ENCODE measurements around the gene RHOH. TPM values are rescaled to one million over a fixed set of nuclear protein-coding genes. Genes with fewer than 3 reads are reported as not detected.

The RHOH gene
- total and polyA plus RNA-seq, 2 of the 13 experiments (the other 11 are each of a cell fraction or from before 2014, with no cell fraction given) = 0.57 TPM; not detected in 1

- intact Hi-C loops (cut with micrococcal nuclease; ENCODE audit: unreplicated experiment) = no loop called here
- POLR2A ChIA-PET = no interaction called here
Measured at GRCh38 chr4:40270609-40271008, 73.8 kb downstream of the RHOH start.

GRCh38 chr4:40275065-40275730 is 78.4 kb downstream of the RHOH start:
- no peaks in the 10 kb centered on the region for H3K36me3 ChIP-seq (replicated peaks in 1 of 2; ENCODE audit: control insufficient read depth in 1 of 2, insufficient read depth in 2 of 2, low read length in 2 of 2)
- no peaks in the 10 kb centered on the region for H4K20me1 ChIP-seq (ENCODE audit: insufficient read depth, low read length)
- ChIA-PET POLR2A (interaction anchor here (0.9 kb wide), 1 partner anchor 13 kb away, joined by 4 read pairs; no protein-coding TSS in a partner anchor), CTCF (ENCODE audit: low intra/inter-chr PET ratio, low total read pairs) (no interaction called here)
- intact Hi-C loops (cut with micrococcal nuclease; ENCODE audit: unreplicated experiment) (no loop called here), in situ Hi-C loops (cut with HindIII; ENCODE audit: extremely low pct_ligation_motif_present, low pct_unique_long_range_greater_than_20kb) (no loop called here)
- 62% methylated on average over 3 of the region's 3 CpGs for WGBS (ENCODE audit: low lambda C conversion rate)
- no TSS peak for BruUV-seq (replicated peaks)
- H2AFZ ChIP-seq (ENCODE audit: low read length) = no peak overlapping the region
- no peak overlapping the region for H3K4me2 ChIP-seq (ENCODE audit: low read depth, low read length)
- TF ChIP-seq NFYC (CRISPR knock-in tag; IDR thresholded peaks at IDR 0.05) = no peak
- no peak for TF ChIP-seq ZNF7 (CRISPR knock-in tag; IDR thresholded peaks at IDR 0.05)
- TF ChIP-seq NKX3-1 (CRISPR knock-in tag; IDR thresholded peaks at IDR 0.05) = no peak
- FAIRE-seq (no peak), DNase-seq (ENCODE audit: low spot score) (no peak), ATAC-seq (no peak)
- no peaks in the 10 kb centered on the region for H3K4me1 ChIP-seq (ENCODE audit: insufficient read depth, low read length)
- H3K79me2 ChIP-seq (ENCODE audit: insufficient read depth, low read length) = no peaks in the 10 kb centered on the region
- H3K27me3 ChIP-seq (ENCODE audit: control insufficient read depth in 1 of 2, insufficient read depth in 2 of 2, low read length in 2 of 2) = no peaks in the 10 kb centered on the region
- H3K9me3 ChIP-seq (ENCODE audit: low read length) = no peaks in the 10 kb centered on the region
- H3K27ac ChIP-seq (ENCODE audit: extremely low read length, insufficient read depth, low read length) = no peak overlapping the region
- no peak overlapping the region for H3K9ac ChIP-seq (ENCODE audit: insufficient read depth, low read depth, low read length)
- H3K4me3 ChIP-seq (replicated peaks in 1 of 3; ENCODE audit: insufficient read depth in 1 of 3, low read depth in 2 of 3, low read length in 3 of 3) = no peak overlapping the region

More at GRCh38 chr4:40270609-40271008, 73.8 kb downstream of the RHOH start:
- no TSS peak for BruUV-seq (replicated peaks)
- H3K27ac ChIP-seq (ENCODE audit: extremely low read length, insufficient read depth, low read length) = no peak overlapping the region
- no peak overlapping the region for H3K9ac ChIP-seq (ENCODE audit: insufficient read depth, low read depth, low read length)
- CTCF ChIA-PET (ENCODE audit: low intra/inter-chr PET ratio, low total read pairs) = no interaction called here
- WGBS (ENCODE audit: low lambda C conversion rate) = 58% methylated on average over 12 of the region's 12 CpGs
- no peak for ATAC-seq
- no peaks in the 10 kb centered on the region for H3K4me1 ChIP-seq (ENCODE audit: insufficient read depth, low read length)
- no peak for TF ChIP-seq ZMAT5 (CRISPR knock-in tag; IDR thresholded peaks at IDR 0.05; ENCODE audit: borderline replicate concordance, low read depth)
- TF ChIP-seq ZNF335 (CRISPR knock-in tag; IDR thresholded peaks at IDR 0.05) = no peak
- no peak for TF ChIP-seq TRIM24 (CRISPR knock-in tag; IDR thresholded peaks at IDR 0.05)
- TF ChIP-seq ZNF253 (CRISPR knock-in tag; IDR thresholded peaks at IDR 0.05; ENCODE audit: borderline replicate concordance) = no peak
- no peak for TF ChIP-seq ZNF136 (CRISPR knock-in tag; IDR thresholded peaks at IDR 0.05; ENCODE audit: low read depth)
- no peak for TF ChIP-seq NFIC (IDR thresholded peaks at IDR 0.05; ENCODE audit: low read length)
- no peak for TF ChIP-seq ZIK1 (CRISPR knock-in tag; IDR thresholded peaks at IDR 0.05; ENCODE audit: borderline replicate concordance, low read depth)
- no peak for TF ChIP-seq ZNF766 (CRISPR knock-in tag; IDR thresholded peaks at IDR 0.05; ENCODE audit: borderline replicate concordance)
- TF ChIP-seq SSRP1 (CRISPR knock-in tag; IDR thresholded peaks at IDR 0.05) = no peak
- no peak for TF ChIP-seq ZNF781 (CRISPR knock-in tag; IDR thresholded peaks at IDR 0.05; ENCODE audit: borderline replicate concordance, not compliant biosample characterization)
- no peaks in the 10 kb centered on the region for H3K79me2 ChIP-seq (ENCODE audit: insufficient read depth, low read length)
- H3K9me3 ChIP-seq (ENCODE audit: low read length) = no peaks in the 10 kb centered on the region
- in situ Hi-C loops (cut with HindIII; ENCODE audit: extremely low pct_ligation_motif_present, low pct_unique_long_range_greater_than_20kb) = no loop called here
- no peak overlapping the region for H3K4me3 ChIP-seq (replicated peaks in 1 of 3; ENCODE audit: insufficient read depth in 1 of 3, low read depth in 2 of 3, low read length in 3 of 3)
- no peaks in the 10 kb centered on the region for H3K27me3 ChIP-seq (ENCODE audit: control insufficient read depth in 1 of 2, insufficient read depth in 2 of 2, low read length in 2 of 2)
- no peaks in the 10 kb centered on the region for H4K20me1 ChIP-seq (ENCODE audit: insufficient read depth, low read length)
- FAIRE-seq = no peak
- H3K4me2 ChIP-seq (ENCODE audit: low read depth, low read length) = no peak overlapping the region
- no peak overlapping the region for H2AFZ ChIP-seq (ENCODE audit: low read length)
- H3K36me3 ChIP-seq (replicated peaks in 1 of 2; ENCODE audit: control insufficient read depth in 1 of 2, insufficient read depth in 2 of 2, low read length in 2 of 2) = no peaks in the 10 kb centered on the region
- DNase-seq (ENCODE audit: low spot score) = no peak

All from HepG2 (cell line).